CD8-positive, alpha-beta memory T cell (primary cell): ENCODE results near the gene ENO3. TPM values are rescaled to one million over a fixed set of nuclear protein-coding genes. Genes with fewer than 3 reads are reported as not detected.

Experiments
- CTCF ChIA-PET: fragments of 350-600 bp; sonication (Branson Sonifier 250); formaldehyde crosslinking; loops from one replicate; lab custom pipeline; 2021; ENCODE audit warnings: antibody characterized with exemption; lab: Charles Lee
- POLR2A ChIA-PET: fragments of 350-600 bp; sonication (Branson Sonifier 250); formaldehyde crosslinking; loops from one replicate; lab custom pipeline; 2021; ENCODE audit warnings: antibody characterized with exemption; lab: Charles Lee
- DNase-seq, 5 donors: peaks; one replicate each; pipeline versions ENCODE4 v3.0.0 to v3.0.0-alpha.2; 2020 to 2022; ENCODE audit warnings: mixed read lengths in 1 of 5
- H3K27ac ChIP-seq: one replicate; pipeline ENCODE4 v1.7.0; 2013; ENCODE audit warnings: low read depth, mild to moderate bottlenecking, low read length, moderate library complexity
- H3K27me3 ChIP-seq: 2 replicates; pipeline ENCODE4 v1.7.0; 2013; ENCODE audit warnings: low read length, mild to moderate bottlenecking; ENCODE audit not compliant: insufficient read depth, poor library complexity, severe bottlenecking
- H3K36me3 ChIP-seq: 2 replicates; pipeline ENCODE4 v1.7.0; 2013; ENCODE audit warnings: mild to moderate bottlenecking, low read length, moderate library complexity; ENCODE audit not compliant: insufficient read depth
- H3K4me1 ChIP-seq: 2 replicates; pipeline ENCODE4 v1.7.0; 2013; ENCODE audit warnings: mild to moderate bottlenecking, low read length, moderate library complexity; ENCODE audit not compliant: insufficient read depth
- H3K4me3 ChIP-seq: 2 replicates; pipeline ENCODE4 v1.7.0; 2013; ENCODE audit warnings: mild to moderate bottlenecking, low read length
- H3K9me3 ChIP-seq: 2 replicates; pipeline ENCODE4 v1.7.0; 2013; ENCODE audit warnings: mild to moderate bottlenecking, low read length
- H3K27ac Mint-ChIP-seq, 8 donors: one replicate each; pipeline ENCODE4 v1.8.0; 2020 to 2021; ENCODE audit warnings: mixed read lengths in 8 of 8, mild to moderate bottlenecking in 6 of 8, inconsistent platforms in 3 of 8, moderate library complexity in 3 of 8
- H3K27me3 Mint-ChIP-seq, 2 donors: one replicate each; pipeline ENCODE4 v1.8.0; 2020 to 2021; ENCODE audit warnings: mixed read lengths in 2 of 2, mild to moderate bottlenecking in 1 of 2, moderate library complexity in 1 of 2
- H3K36me3 Mint-ChIP-seq, 3 donors: one replicate each; pipeline ENCODE4 v1.8.0; 2020 to 2021; ENCODE audit warnings: mixed read lengths in 3 of 3, inconsistent platforms in 1 of 3, mild to moderate bottlenecking in 1 of 3
- H3K4me1 Mint-ChIP-seq, 3 donors: one replicate each; pipeline ENCODE4 v1.8.0; 2020 to 2021; ENCODE audit warnings: mixed read lengths in 3 of 3, inconsistent platforms in 1 of 3, mild to moderate bottlenecking in 1 of 3
- H3K4me3 Mint-ChIP-seq, 7 donors: one replicate each; pipeline ENCODE4 v1.8.0; 2020 to 2021; ENCODE audit warnings: mixed read lengths in 7 of 7, mild to moderate bottlenecking in 6 of 7, moderate library complexity in 4 of 7, inconsistent platforms in 2 of 7
- H3K9me3 Mint-ChIP-seq, 5 donors: one replicate each; pipeline ENCODE4 v1.8.0; 2020 to 2022; ENCODE audit warnings: mixed read lengths in 5 of 5, mild to moderate bottlenecking in 3 of 5, moderate library complexity in 2 of 5, inconsistent platforms in 1 of 5
- polyA plus RNA-seq: library from polyadenylated mRNA; unstranded; fragments of 300-500 nt; fragmentation: Illumina TruSeq; gene quantifications from one replicate; pipeline ENCODE4 v1.2.3, GENCODE V29; 2021
- total RNA-seq, 2 experiments: library from RNA; stranded (reverse); gene quantifications; one replicate each; pipeline ENCODE4 v1.2.3, GENCODE V29; 2021

Gene ENO3
- total and polyA plus RNA-seq, 3 experiments from 2014 or later: 1.3 to 29.4 (median 27.1) TPM

GRCh38 chr17:4978726-4979125 lies 27.8 kb downstream of the ENO3 start:
- DNase-seq: no peak
- H3K27ac ChIP-seq: no peak overlapping the region
- CTCF ChIA-PET: interaction anchor here (1.1 to 3.1 kb wide), 5 partner anchors 11 to 84 kb away, joined by 3 to 19 read pairs (median 4); no protein-coding TSS in a partner anchor
- no peaks in the 10 kb centered on the region for H3K9me3 ChIP-seq
- POLR2A ChIA-PET: no interaction called here
- Mint-ChIP-seq H3K27ac (peak overlapping the region in 1 of 8 donors; percentile 81), H3K9me3 (no peaks in the 10 kb centered on the region), H3K36me3 (peaks cover 5 to 81% (median 19%) of the 10 kb centered on the region in 3 donors), H3K27me3 (no peaks in the 10 kb centered on the region), H3K4me3 (peak overlapping the region in 1 of 7 donors; percentile 48), H3K4me1 (peaks cover 10 to 15% (median 13%) of the 10 kb centered on the region in 3 donors)
- no peaks in the 10 kb centered on the region for H3K27me3 ChIP-seq
- H3K4me1 ChIP-seq: peaks cover 11% of the 10 kb centered on the region
- peaks cover 44% of the 10 kb centered on the region for H3K36me3 ChIP-seq
- no peak overlapping the region for H3K4me3 ChIP-seq

- peak overlapping the region in 1 of 7 donors; percentile 33 for H3K4me3 Mint-ChIP-seq
- ChIA-PET CTCF (interaction anchor here (0.7 to 3.1 kb wide), 19 partner anchors 9 to 105 kb away, joined by 3 to 19 read pairs (median 4); partner anchors contain the start of genes PFN1, RNF167, SLC25A11 and SLC52A1), POLR2A (interaction anchor here (0.6 to 2.1 kb wide), 2 partner anchors 17 to 91 kb away, joined by 3 to 7 read pairs; partner anchors contain the start of genes INCA1 and KIF1C)
- Histone ChIP-seq H3K4me1 (peaks cover 11% of the 10 kb centered on the region), H3K27ac (no peak overlapping the region), H3K9me3 (no peaks in the 10 kb centered on the region), H3K36me3 (peaks cover 40% of the 10 kb centered on the region), H3K27me3 (no peaks in the 10 kb centered on the region), H3K4me3 (no peak overlapping the region)
- H3K27ac Mint-ChIP-seq: peak overlapping the region; percentile 55 to 89 (median 78)
- H3K9me3 Mint-ChIP-seq: no peaks in the 10 kb centered on the region
- H3K27me3 Mint-ChIP-seq: no peaks in the 10 kb centered on the region
- H3K36me3 Mint-ChIP-seq: peaks cover 5 to 72% (median 14%) of the 10 kb centered on the region in 3 donors
- H3K4me1 Mint-ChIP-seq: peaks cover 12 to 21% (median 19%) of the 10 kb centered on the region in 3 donors
- peak in 3 of 5 donors; percentile 26 to 59 (median 48) for DNase-seq
Measured at GRCh38 chr17:4980644-4981216, 29.8 kb downstream of the ENO3 start.

- Histone ChIP-seq H3K27me3 (no peaks in the 10 kb centered on the region), H3K36me3 (peaks cover 32% of the 10 kb centered on the region), H3K4me1 (peaks cover 22% of the 10 kb centered on the region), H3K4me3 (no peak overlapping the region), H3K27ac (no peak overlapping the region), H3K9me3 (no peaks in the 10 kb centered on the region)
- DNase-seq: no peak
- Mint-ChIP-seq H3K36me3 (peaks cover 5 to 72% (median 12%) of the 10 kb centered on the region in 3 donors), H3K27ac (peak overlapping the region in 2 of 8 donors; percentile 12 to 47), H3K4me3 (no peak overlapping the region), H3K4me1 (peaks cover 20 to 33% (median 29%) of the 10 kb centered on the region in 3 donors), H3K9me3 (no peaks in the 10 kb centered on the region), H3K27me3 (no peaks in the 10 kb centered on the region)
- ChIA-PET CTCF (interaction anchor here (1.0 to 1.5 kb wide), 2 partner anchors 73 to 80 kb away, joined by 4 to 5 read pairs; no protein-coding TSS in a partner anchor), POLR2A (no interaction called here)
Measured at GRCh38 chr17:4982305-4982704, 31.4 kb downstream of the ENO3 start.

GRCh38 chr17:4986403-4986802 lies 35.5 kb downstream of the ENO3 start:
- Histone ChIP-seq H3K36me3 (peaks cover under 1% of the 10 kb centered on the region), H3K4me1 (peaks cover 33% of the 10 kb centered on the region), H3K27ac (peak overlapping the region; percentile 88), H3K9me3 (no peaks in the 10 kb centered on the region), H3K27me3 (no peaks in the 10 kb centered on the region), H3K4me3 (peak overlapping the region; percentile 94)
- peak overlapping the region; percentile 91 to 96 (median 93) for H3K4me3 Mint-ChIP-seq
- H3K4me1 Mint-ChIP-seq: peaks cover 31 to 46% (median 42%) of the 10 kb centered on the region in 3 donors
- ChIA-PET CTCF (interaction anchor here (0.7 to 3.3 kb wide), 9 partner anchors 9 to 83 kb away, joined by 3 to 18 read pairs (median 6); partner anchors contain the start of genes CHRNE, RNF167, SLC25A11 and SPAG7), POLR2A (interaction anchor here (0.6 to 2.6 kb wide), 6 partner anchors 11 to 69 kb away, joined by 3 to 20 read pairs (median 3); partner anchors contain the start of genes INCA1, KIF1C, PFN1 and RNF167)
- peak in 1 of 5 donors; percentile 45 for DNase-seq
- H3K36me3 Mint-ChIP-seq: peaks cover 0 to 40% (median 4%) of the 10 kb centered on the region in 3 donors
- H3K27me3 Mint-ChIP-seq: peaks cover 0 to 1% of the 10 kb centered on the region in 2 donors
- H3K27ac Mint-ChIP-seq: peak overlapping the region; percentile 87 to 98 (median 91)
- no peaks in the 10 kb centered on the region for H3K9me3 Mint-ChIP-seq

- Mint-ChIP-seq H3K9me3 (no peaks in the 10 kb centered on the region), H3K27ac (peak within 1 kb of the TSS; percentile 87 to 98 (median 95)), H3K4me3 (peak within 1 kb of the TSS; percentile 91 to 96 (median 93)), H3K36me3 (peaks cover 0 to 32% (median 8%) of the 10 kb centered on the region in 3 donors), H3K27me3 (peaks cover 0 to 1% of the 10 kb centered on the region in 2 donors), H3K4me1 (peaks cover 31 to 46% (median 42%) of the 10 kb centered on the region in 3 donors)
- Histone ChIP-seq H3K9me3 (no peaks in the 10 kb centered on the region), H3K4me1 (peaks cover 33% of the 10 kb centered on the region), H3K27ac (peak within 1 kb of the TSS; percentile 88), H3K27me3 (no peaks in the 10 kb centered on the region), H3K4me3 (peak within 1 kb of the TSS; percentile 94), H3K36me3 (no peaks in the 10 kb centered on the region)
- peak; percentile 80 to 92 (median 87) for DNase-seq
- POLR2A ChIA-PET: interaction anchor here (0.5 to 2.6 kb wide), 10 partner anchors 11 to 68 kb away, joined by 3 to 20 read pairs (median 3); partner anchors contain the start of genes INCA1, KIF1C, PFN1 and RNF167
- CTCF ChIA-PET: interaction anchor here (0.7 to 4.1 kb wide), 17 partner anchors 7 to 277 kb away, joined by 3 to 19 read pairs (median 3); partner anchors contain the start of genes CHRNE, RNF167, SLC25A11 and SPAG7
Measured at GRCh38 chr17:4986951-4987766, 36.2 kb downstream of the ENO3 start, which contains the start of gene CAMTA2. Gene CAMTA2 (minus strand): TSS chr17:4987675. CDS start chr17:4986222, 1,453 bp downstream.

DNA sequence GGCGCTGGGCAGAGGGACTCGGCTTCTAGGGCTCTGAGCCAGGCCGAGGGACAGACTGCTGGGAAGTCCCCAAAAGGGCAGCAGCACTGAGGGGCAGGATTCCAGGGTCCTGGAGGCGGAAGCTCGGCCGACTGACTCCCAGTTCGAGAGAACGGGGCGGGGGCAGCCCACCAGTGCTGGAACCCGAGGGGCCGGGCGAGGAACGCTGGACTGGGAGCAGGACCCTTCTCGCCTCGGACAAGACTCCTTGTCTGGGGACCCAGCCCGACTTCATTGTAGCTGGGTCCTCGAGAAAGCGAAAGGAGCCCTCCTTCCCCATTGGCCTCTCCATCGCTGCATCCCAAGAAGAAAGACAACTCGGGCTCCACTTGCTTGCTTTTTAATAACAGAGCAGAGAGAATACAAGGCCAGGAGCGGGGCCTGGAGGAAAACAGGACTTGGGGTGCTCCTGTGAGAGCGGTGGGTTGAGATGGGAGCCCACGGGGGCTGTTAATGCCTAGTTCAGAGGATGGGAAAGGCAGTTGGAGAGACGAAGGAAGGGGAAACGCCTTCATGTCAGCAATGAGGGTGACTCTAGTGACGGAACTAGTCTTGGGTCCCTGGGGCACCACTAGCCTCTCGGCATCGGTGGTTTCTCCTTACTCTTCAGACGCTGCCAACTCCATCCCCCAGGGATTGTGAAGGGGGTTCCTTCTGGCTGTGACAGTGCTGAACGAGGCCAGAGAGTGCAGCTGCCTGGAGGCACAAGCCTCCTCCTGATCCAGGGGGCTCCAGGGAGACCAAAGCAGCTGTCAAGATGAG lies 37.0 kb downstream of the ENO3 start:
- POLR2A ChIA-PET: interaction anchor here (0.6 to 2.6 kb wide), 6 partner anchors 10 to 75 kb away, joined by 3 to 20 read pairs (median 5); partner anchors contain the start of genes INCA1, KIF1C, PFN1 and RNF167
- no peaks in the 10 kb centered on the region for H3K27me3 ChIP-seq
- H3K27ac Mint-ChIP-seq: peak overlapping the region; percentile 87 to 98 (median 95)
- peak overlapping the region; percentile 94 for H3K4me3 ChIP-seq
- no peaks in the 10 kb centered on the region for H3K36me3 ChIP-seq
- H3K9me3 Mint-ChIP-seq: no peaks in the 10 kb centered on the region
- CTCF ChIA-PET: interaction anchor here (0.7 to 4.1 kb wide), 14 partner anchors 7 to 278 kb away, joined by 3 to 19 read pairs (median 4); partner anchors contain the start of genes RNF167, SLC25A11 and SPAG7
- H3K4me3 Mint-ChIP-seq: peak overlapping the region; percentile 91 to 96 (median 93)
- no peaks in the 10 kb centered on the region for H3K9me3 ChIP-seq
- peak in 1 of 5 donors; percentile 10 for DNase-seq
- peaks cover 0 to 1% of the 10 kb centered on the region in 2 donors for H3K27me3 Mint-ChIP-seq
- H3K36me3 Mint-ChIP-seq: peaks cover 0 to 24% (median 8%) of the 10 kb centered on the region in 3 donors
- peaks cover 33% of the 10 kb centered on the region for H3K4me1 ChIP-seq
- H3K4me1 Mint-ChIP-seq: peaks cover 29 to 46% (median 42%) of the 10 kb centered on the region in 3 donors
- peak overlapping the region; percentile 88 for H3K27ac ChIP-seq
